ENCODE measurements around the gene CLCN6. TPM values are rescaled to one million over a fixed set of nuclear protein-coding genes. Genes with fewer than 3 reads are reported as not detected.

CLCN6 gene, protein sequence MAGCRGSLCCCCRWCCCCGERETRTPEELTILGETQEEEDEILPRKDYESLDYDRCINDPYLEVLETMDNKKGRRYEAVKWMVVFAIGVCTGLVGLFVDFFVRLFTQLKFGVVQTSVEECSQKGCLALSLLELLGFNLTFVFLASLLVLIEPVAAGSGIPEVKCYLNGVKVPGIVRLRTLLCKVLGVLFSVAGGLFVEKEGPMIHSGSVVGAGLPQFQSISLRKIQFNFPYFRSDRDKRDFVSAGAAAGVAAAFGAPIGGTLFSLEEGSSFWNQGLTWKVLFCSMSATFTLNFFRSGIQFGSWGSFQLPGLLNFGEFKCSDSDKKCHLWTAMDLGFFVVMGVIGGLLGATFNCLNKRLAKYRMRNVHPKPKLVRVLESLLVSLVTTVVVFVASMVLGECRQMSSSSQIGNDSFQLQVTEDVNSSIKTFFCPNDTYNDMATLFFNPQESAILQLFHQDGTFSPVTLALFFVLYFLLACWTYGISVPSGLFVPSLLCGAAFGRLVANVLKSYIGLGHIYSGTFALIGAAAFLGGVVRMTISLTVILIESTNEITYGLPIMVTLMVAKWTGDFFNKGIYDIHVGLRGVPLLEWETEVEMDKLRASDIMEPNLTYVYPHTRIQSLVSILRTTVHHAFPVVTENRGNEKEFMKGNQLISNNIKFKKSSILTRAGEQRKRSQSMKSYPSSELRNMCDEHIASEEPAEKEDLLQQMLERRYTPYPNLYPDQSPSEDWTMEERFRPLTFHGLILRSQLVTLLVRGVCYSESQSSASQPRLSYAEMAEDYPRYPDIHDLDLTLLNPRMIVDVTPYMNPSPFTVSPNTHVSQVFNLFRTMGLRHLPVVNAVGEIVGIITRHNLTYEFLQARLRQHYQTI
- total RNA-seq (ENCODE audit: low replicate concordance): 12.6 and 47.8 TPM in 2 replicates

DNA sequence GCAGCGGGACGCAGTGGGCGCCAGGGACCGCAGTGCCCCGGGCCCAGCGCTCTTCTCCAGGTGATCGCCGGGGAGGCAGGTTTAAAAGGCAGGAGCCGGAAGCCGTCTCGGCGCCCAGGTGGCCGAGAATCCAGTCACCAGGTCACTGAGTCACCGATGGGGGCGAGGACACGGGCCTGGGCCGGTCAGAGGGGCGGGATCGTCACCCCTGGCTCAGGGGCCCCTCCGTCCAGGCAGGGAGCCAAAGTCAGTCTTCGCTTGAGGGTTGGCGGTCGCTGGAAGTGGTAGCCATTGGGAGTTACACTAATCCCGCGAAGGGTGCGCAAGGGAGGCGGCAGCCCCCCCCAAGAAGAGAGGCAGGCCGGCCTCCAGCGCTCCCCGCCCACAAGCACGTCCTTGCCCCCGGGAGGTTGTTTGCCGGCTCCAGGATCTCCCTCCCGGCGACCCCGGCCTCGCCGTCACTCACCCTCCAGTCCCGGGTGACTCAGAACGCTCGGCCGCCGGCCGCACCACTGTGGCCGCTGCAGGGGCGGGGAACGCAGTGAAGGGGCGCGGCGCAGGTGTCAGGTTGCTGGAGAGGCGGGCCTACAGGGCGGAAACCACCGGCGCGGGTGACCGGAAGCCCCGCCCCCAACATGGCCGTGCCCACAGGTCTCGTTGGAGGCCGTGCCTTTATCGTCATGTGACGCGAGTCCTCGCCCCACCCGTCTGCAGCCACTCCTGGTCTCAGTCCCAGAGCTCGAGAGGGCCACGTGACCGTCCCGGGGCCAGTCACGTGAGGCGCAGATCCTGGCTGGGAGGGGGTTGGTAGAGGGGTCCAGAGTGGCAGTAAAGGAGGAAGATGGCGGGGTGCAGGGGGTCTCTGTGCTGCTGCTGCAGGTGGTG, at the start of gene CLCN6, which contains the start of gene MTHFR:
CLCN6 (plus strand) TSS at position 770 of the 885 bp plus-strand sequence; CDS start at position 842, 72 bp downstream.
MTHFR (minus strand) TSS at position 543 of the 885 bp plus-strand sequence. CDS start 2,848 bp downstream, outside the sequence.
- DNase-seq (ENCODE audit: low read depth): peak; percentile 99
- peak within 1 kb of the TSS; percentile 91 for H3K4me3 ChIP-seq (ENCODE audit: low read depth, low read length)
- TF ChIP-seq, protein P1, sequence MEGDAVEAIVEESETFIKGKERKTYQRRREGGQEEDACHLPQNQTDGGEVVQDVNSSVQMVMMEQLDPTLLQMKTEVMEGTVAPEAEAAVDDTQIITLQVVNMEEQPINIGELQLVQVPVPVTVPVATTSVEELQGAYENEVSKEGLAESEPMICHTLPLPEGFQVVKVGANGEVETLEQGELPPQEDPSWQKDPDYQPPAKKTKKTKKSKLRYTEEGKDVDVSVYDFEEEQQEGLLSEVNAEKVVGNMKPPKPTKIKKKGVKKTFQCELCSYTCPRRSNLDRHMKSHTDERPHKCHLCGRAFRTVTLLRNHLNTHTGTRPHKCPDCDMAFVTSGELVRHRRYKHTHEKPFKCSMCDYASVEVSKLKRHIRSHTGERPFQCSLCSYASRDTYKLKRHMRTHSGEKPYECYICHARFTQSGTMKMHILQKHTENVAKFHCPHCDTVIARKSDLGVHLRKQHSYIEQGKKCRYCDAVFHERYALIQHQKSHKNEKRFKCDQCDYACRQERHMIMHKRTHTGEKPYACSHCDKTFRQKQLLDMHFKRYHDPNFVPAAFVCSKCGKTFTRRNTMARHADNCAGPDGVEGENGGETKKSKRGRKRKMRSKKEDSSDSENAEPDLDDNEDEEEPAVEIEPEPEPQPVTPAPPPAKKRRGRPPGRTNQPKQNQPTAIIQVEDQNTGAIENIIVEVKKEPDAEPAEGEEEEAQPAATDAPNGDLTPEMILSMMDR (IDR thresholded peaks at IDR 0.05; ENCODE audit: insufficient read depth, low read length): no peak

DNA sequence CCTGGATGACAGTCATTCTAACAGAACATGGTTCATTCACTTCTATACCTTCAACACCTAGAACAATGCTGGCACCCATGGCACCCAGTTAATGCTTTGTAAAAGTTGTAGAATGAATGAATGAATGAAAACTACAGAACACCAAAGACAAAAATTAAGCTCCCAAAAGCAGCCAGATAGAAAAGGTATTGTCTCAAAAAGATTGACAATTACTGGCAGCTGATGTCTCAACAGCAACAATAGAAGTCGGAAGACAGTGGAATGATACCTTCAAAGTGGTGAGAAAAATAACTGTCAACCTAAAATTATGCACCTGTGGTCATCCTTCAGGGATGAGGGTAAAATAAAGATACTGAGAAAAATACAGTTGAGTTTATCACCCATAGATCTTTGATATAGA, 48.9 kb upstream of the CLCN6 start:
- TF ChIP-seq, protein P1 (IDR thresholded peaks at IDR 0.05; ENCODE audit: insufficient read depth, low read length): no peak
- H3K4me3 ChIP-seq (ENCODE audit: low read depth, low read length): no peak overlapping the region
- no peak for DNase-seq (ENCODE audit: low read depth)

DNA sequence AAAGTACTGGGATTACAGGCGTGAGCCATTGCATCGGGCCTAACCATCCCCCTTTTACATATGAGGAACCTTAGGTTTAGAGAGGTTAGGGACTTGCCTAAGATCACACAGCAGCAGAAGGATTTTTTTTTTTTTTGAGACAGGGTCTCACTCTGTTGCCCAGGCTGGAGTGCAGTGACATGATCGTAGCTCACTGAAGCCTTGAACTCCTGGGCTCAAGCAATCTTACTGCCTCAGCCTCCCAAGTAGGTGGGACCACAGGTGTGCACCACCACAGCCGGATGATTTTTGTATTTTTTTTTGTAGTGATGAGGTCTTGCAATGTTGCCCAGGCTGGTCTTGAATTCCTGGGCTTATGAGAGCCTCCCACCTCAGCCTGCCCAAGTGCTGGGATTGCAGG, 46.2 kb upstream of the CLCN6 start:
- H3K4me3 ChIP-seq (ENCODE audit: low read depth, low read length): no peak overlapping the region
- TF ChIP-seq, protein P1 (IDR thresholded peaks at IDR 0.05; ENCODE audit: insufficient read depth, low read length): no peak
- no peak for DNase-seq (ENCODE audit: low read depth)

DNA sequence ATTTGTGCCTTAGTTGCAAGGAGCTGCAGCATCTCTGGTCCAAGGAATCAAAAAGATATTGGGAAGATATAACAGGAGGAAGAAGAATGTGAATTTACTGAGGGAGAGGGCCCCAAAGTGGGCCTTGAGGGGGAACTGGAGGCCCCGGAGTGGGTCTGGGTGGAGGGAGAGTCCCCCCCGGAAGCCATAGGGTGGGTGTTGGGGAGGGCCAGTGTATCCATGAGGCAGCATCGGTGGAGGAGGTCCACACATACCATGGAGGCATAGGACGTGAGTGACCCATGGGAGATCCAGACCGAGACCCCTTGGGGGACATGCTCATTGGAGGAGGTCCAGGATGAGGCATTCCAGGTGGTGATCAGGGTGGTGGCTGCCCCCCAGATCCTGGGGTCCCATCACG, 44.7 kb upstream of the CLCN6 start:
- DNase-seq (ENCODE audit: low read depth): no peak
- TF ChIP-seq, protein P1 (IDR thresholded peaks at IDR 0.05; ENCODE audit: insufficient read depth, low read length): no peak
- no peak overlapping the region for H3K4me3 ChIP-seq (ENCODE audit: low read depth, low read length)

DNA sequence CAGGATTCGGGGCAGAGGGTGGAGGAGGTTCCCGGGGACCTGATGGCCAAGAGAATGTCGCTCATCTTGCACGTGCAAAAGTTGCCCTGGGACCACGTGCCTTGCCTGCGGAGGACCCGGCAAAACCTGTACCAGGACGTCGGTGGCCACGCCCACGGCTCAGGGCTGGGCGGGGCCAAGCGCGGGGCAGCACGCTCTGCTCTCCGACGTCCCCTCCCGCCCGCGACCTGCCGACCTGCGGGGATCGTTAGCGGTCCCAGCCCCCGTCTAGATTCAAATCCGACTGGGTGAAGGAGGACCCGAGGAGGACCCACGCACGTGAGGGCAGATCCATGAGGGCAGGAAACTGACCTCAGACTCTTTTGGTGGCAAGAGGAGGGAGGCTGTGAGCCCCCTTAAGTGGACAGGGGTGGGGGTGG, 44.0 kb upstream of the CLCN6 start, which contains the start of gene C1orf167:
C1orf167 (plus strand) TSS at position 206 of the 419 bp plus-strand sequence. CDS start 2,208 bp downstream, outside the sequence.
- no peak for DNase-seq (ENCODE audit: low read depth)
- TF ChIP-seq, protein P1 (IDR thresholded peaks at IDR 0.05; ENCODE audit: insufficient read depth, low read length): no peak
- no peak within 1 kb of the TSS for H3K4me3 ChIP-seq (ENCODE audit: low read depth, low read length)

DNA sequence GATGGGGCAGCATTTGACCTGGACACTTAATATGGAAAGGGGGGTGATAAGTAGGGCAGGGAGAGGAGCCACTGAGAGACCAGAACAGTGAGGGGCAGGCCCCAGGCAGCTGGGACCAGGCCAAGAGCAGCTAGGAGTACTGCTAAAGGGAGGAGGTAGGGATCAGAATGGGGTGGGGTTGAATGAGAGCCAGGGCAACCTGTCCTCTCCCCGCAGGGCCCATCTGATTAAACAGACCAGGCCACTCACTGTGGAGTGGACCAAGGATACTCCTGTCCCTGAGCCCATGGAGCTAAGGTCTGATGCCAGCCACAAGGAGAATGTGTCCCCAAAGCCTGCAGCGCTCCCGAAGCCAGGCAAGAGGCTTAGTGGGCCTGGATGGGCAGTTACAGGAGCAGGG, 41.9 kb upstream of the CLCN6 start:
- H3K4me3 ChIP-seq (ENCODE audit: low read depth, low read length): no peak overlapping the region
- no peak for DNase-seq (ENCODE audit: low read depth)
- TF ChIP-seq, protein P1 (IDR thresholded peaks at IDR 0.05; ENCODE audit: insufficient read depth, low read length): no peak

Data from fibroblast of the aortic adventitia (primary cell).